OCI-LY1 (cell line): ENCODE results near the gene GTF3C1.

Source experiments
- H2AFZ ChIP-seq: fragments of 200-600 bp; sonication (generic), shearing (Covaris generic); 2 replicates; pipeline ENCODE4 v1.6.0; 2014; ENCODE audit warnings: antibody characterized with exemption, mild to moderate bottlenecking, low read length
- H3F3A ChIP-seq: fragments of 200-600 bp; sonication (generic), shearing (Covaris generic); 2 replicates; pipeline ENCODE4 v1.6.0; 2014; ENCODE audit warnings: mild to moderate bottlenecking, antibody characterized with exemption, low read length, moderate library complexity; ENCODE audit not compliant: insufficient read depth
- H3K27ac ChIP-seq: fragments of 200-600 bp; sonication (generic); 2 replicates; pipeline ENCODE4 v1.5.1; 2014; ENCODE audit warnings: low read length, mixed run types, mild to moderate bottlenecking, low read depth; ENCODE audit not compliant: poor library complexity, severe bottlenecking
- H3K27me3 ChIP-seq: fragments of 200-600 bp; sonication (generic); 2 replicates; pipeline ENCODE4 v1.6.0; 2014; ENCODE audit warnings: antibody characterized with exemption, mild to moderate bottlenecking, low read length, moderate library complexity; ENCODE audit not compliant: insufficient read depth
- H3K36me3 ChIP-seq: fragments of 200-600 bp; sonication (generic); 2 replicates; pipeline ENCODE4 v1.6.1; 2014; ENCODE audit warnings: mild to moderate bottlenecking, antibody characterized with exemption, low read length, moderate library complexity, mixed read lengths; ENCODE audit not compliant: insufficient read depth
- H3K4me1 ChIP-seq: fragments of 200-600 bp; sonication (generic); 2 replicates; pipeline ENCODE4 v1.5.1; 2014; ENCODE audit warnings: mild to moderate bottlenecking, low read length, moderate library complexity; ENCODE audit not compliant: insufficient read depth, severe bottlenecking
- H3K4me2 ChIP-seq: fragments of 200-600 bp; sonication (generic), shearing (Covaris generic); 2 replicates; pipeline ENCODE4 v1.6.1; 2014; ENCODE audit warnings: low read length
- H3K4me3 ChIP-seq: fragments of 200-600 bp; sonication (generic); 2 replicates; pipeline ENCODE4 v1.5.1; 2014; ENCODE audit warnings: low read length, low read depth, mild to moderate bottlenecking, mixed read lengths; ENCODE audit not compliant: poor library complexity, severe bottlenecking
- H3K79me2 ChIP-seq: fragments of 200-600 bp; shearing (Covaris generic); 2 replicates; pipeline ENCODE4 v1.6.1; 2016; ENCODE audit warnings: mixed run types, low read length, mixed read lengths; ENCODE audit not compliant: insufficient read depth
- H3K9ac ChIP-seq: fragments of 200-600 bp; sonication (generic), shearing (Covaris generic); 2 replicates; pipeline ENCODE4 v1.6.1; 2014; ENCODE audit warnings: mild to moderate bottlenecking, low read length, mixed read lengths
- H3K9me2 ChIP-seq: fragments of 200-600 bp; sonication (generic), shearing (Covaris generic); 2 replicates; pipeline ENCODE4 v1.6.1; 2014; ENCODE audit warnings: low read depth, mild to moderate bottlenecking, low read length, mixed read lengths
- H3K9me3 ChIP-seq: fragments of 200-600 bp; shearing (Covaris generic); 2 replicates; pipeline ENCODE4 v1.6.1; 2014; ENCODE audit warnings: low read length, mixed read lengths
- H4K20me1 ChIP-seq: fragments of 200-600 bp; sonication (generic), shearing (Covaris generic); 2 replicates; pipeline ENCODE4 v1.6.0; 2016; ENCODE audit warnings: mild to moderate bottlenecking, low read length; ENCODE audit not compliant: insufficient read depth
- CTCF ChIP-seq: fragments of 200-600 bp; sonication (generic), shearing (Covaris generic); IDR thresholded peaks from 2 replicates; pipeline ENCODE4 v1.5.1; 2017; ENCODE audit warnings: mild to moderate bottlenecking, antibody characterized with exemption, low read length, moderate library complexity, mixed read lengths
- EZH2 ChIP-seq: fragments of 200-600 bp; sonication (generic), shearing (Covaris generic); IDR thresholded peaks from 2 replicates; pipeline ENCODE4 v1.8.0; 2017; ENCODE audit warnings: borderline replicate concordance, mixed run types, mild to moderate bottlenecking, antibody characterized with exemption, low read length, moderate library complexity, mixed read lengths

The GTF3C1 gene

DNA sequence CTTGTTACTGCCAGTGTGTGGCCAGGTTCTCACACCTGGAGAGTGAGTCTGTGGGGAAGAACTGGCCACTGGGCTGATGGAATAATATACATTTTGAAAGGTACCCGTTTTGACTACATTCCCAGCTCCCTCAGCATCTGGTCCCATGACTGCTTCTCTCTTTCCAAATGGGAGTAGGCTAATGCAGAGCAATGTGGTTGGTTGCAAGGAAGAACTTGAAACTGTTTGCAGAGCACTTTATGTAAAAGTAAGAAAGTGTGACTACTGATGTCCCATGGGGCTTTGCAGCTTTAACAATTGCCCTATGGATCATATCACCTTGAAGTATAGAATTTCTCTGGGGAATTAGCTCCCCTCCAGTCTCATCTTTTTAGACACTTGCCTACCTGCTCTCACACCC lies 9.2 kb upstream of the GTF3C1 start:
- no peak overlapping the region for H3K4me2 ChIP-seq
- no peaks in the 10 kb centered on the region for H4K20me1 ChIP-seq
- H3K27ac ChIP-seq = no peak overlapping the region
- no peak overlapping the region for H3K4me3 ChIP-seq
- H3K9ac ChIP-seq = no peak overlapping the region
- TF ChIP-seq CTCF (no peak), EZH2 (no peak)
- H3K36me3 ChIP-seq = no peaks in the 10 kb centered on the region
- no peaks in the 10 kb centered on the region for H3K27me3 ChIP-seq
- H3K79me2 ChIP-seq = no peaks in the 10 kb centered on the region
- no peaks in the 10 kb centered on the region for H3F3A ChIP-seq
- no peaks in the 10 kb centered on the region for H3K9me2 ChIP-seq
- H3K9me3 ChIP-seq = no peaks in the 10 kb centered on the region
- H2AFZ ChIP-seq = no peak overlapping the region
- H3K4me1 ChIP-seq = no peaks in the 10 kb centered on the region

GRCh38 chr16:27558434-27558833 lies 8.7 kb upstream of the GTF3C1 start:
- H3F3A ChIP-seq = no peaks in the 10 kb centered on the region
- H3K4me3 ChIP-seq = no peak overlapping the region
- no peaks in the 10 kb centered on the region for H3K9me3 ChIP-seq
- no peak overlapping the region for H2AFZ ChIP-seq
- no peak overlapping the region for H3K9ac ChIP-seq
- no peaks in the 10 kb centered on the region for H3K27me3 ChIP-seq
- TF ChIP-seq CTCF (no peak), EZH2 (no peak)
- no peak overlapping the region for H3K27ac ChIP-seq
- no peaks in the 10 kb centered on the region for H3K9me2 ChIP-seq
- H3K4me2 ChIP-seq = no peak overlapping the region
- H3K79me2 ChIP-seq = no peaks in the 10 kb centered on the region
- H3K36me3 ChIP-seq = no peaks in the 10 kb centered on the region
- no peaks in the 10 kb centered on the region for H3K4me1 ChIP-seq
- H4K20me1 ChIP-seq = no peaks in the 10 kb centered on the region

DNA sequence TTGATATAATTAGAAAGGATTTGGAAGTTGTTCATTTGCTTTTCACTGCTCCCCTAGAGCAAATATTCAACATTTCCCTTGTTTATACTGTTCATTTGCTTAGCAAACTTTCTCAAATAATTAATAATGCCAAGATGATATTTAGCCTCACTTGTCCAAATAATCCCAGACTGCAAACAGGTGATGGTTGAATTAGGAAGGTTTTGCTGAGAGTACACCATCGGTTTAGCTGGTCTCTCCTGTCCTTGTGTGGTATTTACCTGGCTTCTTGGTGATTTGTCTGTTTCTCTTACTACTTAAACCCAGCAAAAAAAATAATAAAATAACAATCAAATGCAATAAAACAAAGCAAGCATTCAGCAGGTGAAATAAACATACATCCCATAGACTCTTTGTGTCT lies 6.8 kb upstream of the GTF3C1 start:
- H3K9me2 ChIP-seq = no peaks in the 10 kb centered on the region
- H4K20me1 ChIP-seq = no peaks in the 10 kb centered on the region
- no peak overlapping the region for H3K4me2 ChIP-seq
- H3K27me3 ChIP-seq = no peaks in the 10 kb centered on the region
- no peaks in the 10 kb centered on the region for H3K4me1 ChIP-seq
- no peak overlapping the region for H3K4me3 ChIP-seq
- H2AFZ ChIP-seq = no peak overlapping the region
- H3K9me3 ChIP-seq = no peaks in the 10 kb centered on the region
- H3F3A ChIP-seq = no peaks in the 10 kb centered on the region
- no peaks in the 10 kb centered on the region for H3K36me3 ChIP-seq
- H3K27ac ChIP-seq = no peak overlapping the region
- TF ChIP-seq EZH2 (no peak), CTCF (no peak)
- no peak overlapping the region for H3K9ac ChIP-seq
- no peaks in the 10 kb centered on the region for H3K79me2 ChIP-seq
